Mesothelial cell of epicardium (in vitro differentiated cells): ENCODE measurements around the gene NRDE2. TPM values are rescaled to one million over a fixed set of nuclear protein-coding genes. Genes with fewer than 3 reads are reported as not detected.
"Not testable (repeated sequence)": the region's sequence is repeated elsewhere in the genome, so short reads cannot be mapped to it uniquely, and the experiment has no call there.

Source experiments
- DNase-seq, 2 experiments: peaks; one replicate each; pipeline ENCODE4 v3.0.0; 2021; ENCODE audit warnings: low spot score in 2 of 2; ENCODE audit not compliant: unreplicated experiment in 2 of 2
- H3K27ac Mint-ChIP-seq: 2 replicates; pipeline ENCODE4 v1.8.0; 2021; ENCODE audit warnings: mixed read lengths
- H3K27me3 Mint-ChIP-seq: 2 replicates; pipeline ENCODE4 v1.8.0; 2021; ENCODE audit warnings: low read depth, mixed read lengths
- H3K36me3 Mint-ChIP-seq: 2 replicates; pipeline ENCODE4 v1.8.0; 2021; ENCODE audit warnings: mixed read lengths
- H3K4me1 Mint-ChIP-seq: 2 replicates; pipeline ENCODE4 v1.8.0; 2021; ENCODE audit warnings: mixed read lengths
- H3K4me3 Mint-ChIP-seq: 2 replicates; pipeline ENCODE4 v1.8.0; 2021; ENCODE audit warnings: mild to moderate bottlenecking, moderate library complexity, mixed read lengths
- H3K9me3 Mint-ChIP-seq: 2 replicates; pipeline ENCODE4 v1.8.0; 2021; ENCODE audit warnings: mixed read lengths
- CTCF ChIP-seq: fragments of 200-600 bp; sonication (generic); IDR thresholded peaks from one replicate; pipeline ENCODE4 v1.5.0; 2021; ENCODE audit warnings: antibody characterized with exemption; ENCODE audit not compliant: unreplicated experiment
- total RNA-seq: library from RNA; stranded (reverse); gene quantifications from 3 replicates; pipeline ENCODE4 v1.2.1, GENCODE V29; 2021

Gene NRDE2
- total RNA-seq, 1 donor from 2014 or later: 38.5 TPM

GRCh38 chr14:90248594-90248993 is 83.1 kb downstream of the NRDE2 start:
- no peak for DNase-seq
- H3K27me3 Mint-ChIP-seq: peaks cover 20% of the 10 kb centered on the region
- no peaks in the 10 kb centered on the region for H3K9me3 Mint-ChIP-seq
- H3K36me3 Mint-ChIP-seq: no peaks in the 10 kb centered on the region
- no peak for TF ChIP-seq CTCF
- H3K4me1 Mint-ChIP-seq: no peaks in the 10 kb centered on the region
- no peak overlapping the region for H3K4me3 Mint-ChIP-seq
- H3K27ac Mint-ChIP-seq: no peak overlapping the region

- not testable (repeated sequence) for H3K4me3 Mint-ChIP-seq, DNase-seq, H3K27ac Mint-ChIP-seq, H3K4me1 Mint-ChIP-seq, H3K36me3 Mint-ChIP-seq, H3K9me3 Mint-ChIP-seq
- H3K27me3 Mint-ChIP-seq: peaks cover 11% of the 10 kb centered on the region
These were observed 84.3 kb downstream of the NRDE2 start for GRCh38 chr14:90247441-90247840.

GRCh38 chr14:90246936-90247335 is 84.8 kb downstream of the NRDE2 start:
- Mint-ChIP-seq H3K27me3 (peaks cover 7% of the 10 kb centered on the region), H3K9me3 (no peaks in the 10 kb centered on the region), H3K27ac (no peak overlapping the region), H3K4me3 (no peak overlapping the region), H3K4me1 (no peaks in the 10 kb centered on the region), H3K36me3 (no peaks in the 10 kb centered on the region)
- no peak for DNase-seq
- no peak for TF ChIP-seq CTCF

- TF ChIP-seq CTCF: no peak
- Mint-ChIP-seq H3K4me3 (no peak overlapping the region), H3K27me3 (peaks cover 4% of the 10 kb centered on the region), H3K27ac (no peak overlapping the region), H3K36me3 (no peaks in the 10 kb centered on the region), H3K4me1 (no peaks in the 10 kb centered on the region), H3K9me3 (peaks cover 30% of the 10 kb centered on the region)
- DNase-seq: no peak
These were observed 89.3 kb downstream of the NRDE2 start for GRCh38 chr14:90242444-90242843.

- H3K9me3 Mint-ChIP-seq: peaks cover 42% of the 10 kb centered on the region
- H3K4me3 Mint-ChIP-seq: no peak overlapping the region
- no peak overlapping the region for H3K27ac Mint-ChIP-seq
- no peak for TF ChIP-seq CTCF
- DNase-seq: no peak
- H3K4me1 Mint-ChIP-seq: no peaks in the 10 kb centered on the region
- no peaks in the 10 kb centered on the region for H3K36me3 Mint-ChIP-seq
- H3K27me3 Mint-ChIP-seq: peaks cover 8% of the 10 kb centered on the region
These were observed 92.6 kb downstream of the NRDE2 start for GRCh38 chr14:90239139-90239538.

GRCh38 chr14:90235179-90235976 is 96.4 kb downstream of the NRDE2 start:
- H3K27ac Mint-ChIP-seq: no peak overlapping the region
- H3K27me3 Mint-ChIP-seq: peaks cover 18% of the 10 kb centered on the region
- TF ChIP-seq CTCF: peak; percentile 100
- no peaks in the 10 kb centered on the region for H3K4me1 Mint-ChIP-seq
- DNase-seq: peak; percentile 56 to 84
- H3K4me3 Mint-ChIP-seq: no peak overlapping the region
- H3K9me3 Mint-ChIP-seq: peaks cover 31% of the 10 kb centered on the region
- no peaks in the 10 kb centered on the region for H3K36me3 Mint-ChIP-seq

GRCh38 chr14:90229942-90230341 is 101.8 kb downstream of the NRDE2 start:
- not testable (repeated sequence) for H3K4me1 Mint-ChIP-seq, H3K9me3 Mint-ChIP-seq, H3K4me3 Mint-ChIP-seq, H3K36me3 Mint-ChIP-seq, DNase-seq, H3K27ac Mint-ChIP-seq
- H3K27me3 Mint-ChIP-seq: peaks cover 27% of the 10 kb centered on the region
